ENCODE results near the gene DISP3. TPM values are rescaled to one million over a fixed set of nuclear protein-coding genes. Genes with fewer than 3 reads are reported as not detected.

DISP3 gene
- total RNA-seq, 2 experiments from 2014 or later: 0.38 to 0.57 TPM

DNA sequence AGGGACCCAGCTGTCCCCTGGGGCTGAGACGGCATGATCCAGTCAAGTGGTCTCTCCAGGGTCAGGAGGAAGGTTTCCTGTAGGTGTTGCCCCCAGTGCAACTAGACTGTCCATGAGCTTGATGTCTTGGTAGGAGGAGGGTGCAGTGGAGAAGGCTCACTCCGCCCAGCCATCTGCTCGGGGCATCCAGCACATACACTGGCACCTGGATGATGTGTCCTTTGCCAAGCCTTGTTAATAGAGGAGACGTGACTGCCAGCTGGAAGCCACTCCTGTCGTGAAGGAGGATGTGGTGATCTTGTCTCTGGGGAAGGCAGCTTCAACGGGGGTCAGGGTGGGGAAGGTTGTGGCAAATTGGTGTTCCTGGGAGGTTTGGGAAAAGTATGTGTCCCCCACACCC, 6.2 kb downstream of the DISP3 start:
- ChIA-PET CTCF (no interaction called here), POLR2A (no interaction called here)

DNA sequence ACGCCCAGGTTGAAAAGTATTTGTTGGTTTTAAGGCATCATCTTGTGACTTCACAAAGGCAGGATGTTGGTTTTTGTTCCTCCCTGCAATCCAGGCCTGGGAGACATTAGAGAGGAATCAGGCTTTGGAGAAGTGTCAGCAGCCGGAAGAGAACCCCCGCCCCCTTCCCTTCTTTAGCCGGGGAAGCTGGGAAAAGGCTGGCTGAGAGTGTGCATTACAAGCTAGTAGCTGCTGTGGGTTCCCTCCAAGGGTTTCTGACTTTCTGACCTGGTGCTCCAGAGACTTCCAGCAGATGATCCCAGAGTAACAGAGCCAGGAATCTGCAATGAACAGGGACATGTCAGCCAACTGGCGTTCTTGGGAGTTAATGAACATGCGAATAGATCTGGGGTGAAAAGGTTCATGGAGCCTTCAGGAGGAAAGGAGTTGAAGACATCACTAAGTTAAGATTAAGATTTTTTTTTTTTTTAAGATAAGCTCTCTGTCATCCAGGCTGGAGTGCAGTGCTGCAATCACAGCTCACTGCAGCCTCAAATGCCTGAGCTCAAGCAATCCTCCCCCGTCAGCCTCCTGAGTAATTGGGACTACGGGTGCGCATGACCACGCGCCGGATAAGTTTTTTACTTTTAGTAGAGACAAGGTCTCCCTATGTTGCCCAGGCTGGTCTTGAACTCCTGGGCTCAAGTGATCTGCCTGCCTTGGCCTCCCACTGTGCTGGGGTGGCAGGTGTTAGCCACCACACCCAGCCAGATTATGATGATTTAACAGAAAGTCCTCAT, 7.5 kb downstream of the DISP3 start:
- POLR2A ChIA-PET: no interaction called here
- CTCF ChIA-PET: no interaction called here

DNA sequence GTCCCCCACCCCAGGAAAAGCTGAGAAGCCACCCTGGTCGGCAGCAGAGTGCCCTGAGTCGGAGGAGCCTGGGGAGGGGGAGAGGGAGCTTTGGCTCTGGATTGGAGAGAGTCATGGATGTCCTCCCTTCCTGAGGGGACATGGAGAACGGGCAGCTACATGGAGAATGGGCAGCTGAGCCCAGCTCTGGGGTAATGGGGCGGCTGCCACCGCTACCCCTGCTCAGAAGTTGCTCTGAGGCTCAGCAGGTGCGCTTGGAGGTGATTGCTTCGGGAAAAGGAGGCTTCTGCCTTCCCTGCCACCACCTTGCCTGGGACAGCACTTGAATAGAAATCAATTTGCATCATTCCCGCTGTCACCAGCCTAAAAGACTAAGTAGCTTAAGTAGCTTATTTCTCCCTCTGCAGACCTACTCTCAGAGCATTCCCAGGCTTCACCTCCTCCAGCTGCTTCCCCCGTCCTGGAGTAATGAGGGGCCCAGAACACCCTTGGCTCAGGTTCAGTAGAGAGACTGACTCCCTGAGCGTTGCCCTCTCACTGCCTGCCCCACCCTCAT, 8.3 kb downstream of the DISP3 start:
- ChIA-PET CTCF (no interaction called here), POLR2A (no interaction called here)

DNA sequence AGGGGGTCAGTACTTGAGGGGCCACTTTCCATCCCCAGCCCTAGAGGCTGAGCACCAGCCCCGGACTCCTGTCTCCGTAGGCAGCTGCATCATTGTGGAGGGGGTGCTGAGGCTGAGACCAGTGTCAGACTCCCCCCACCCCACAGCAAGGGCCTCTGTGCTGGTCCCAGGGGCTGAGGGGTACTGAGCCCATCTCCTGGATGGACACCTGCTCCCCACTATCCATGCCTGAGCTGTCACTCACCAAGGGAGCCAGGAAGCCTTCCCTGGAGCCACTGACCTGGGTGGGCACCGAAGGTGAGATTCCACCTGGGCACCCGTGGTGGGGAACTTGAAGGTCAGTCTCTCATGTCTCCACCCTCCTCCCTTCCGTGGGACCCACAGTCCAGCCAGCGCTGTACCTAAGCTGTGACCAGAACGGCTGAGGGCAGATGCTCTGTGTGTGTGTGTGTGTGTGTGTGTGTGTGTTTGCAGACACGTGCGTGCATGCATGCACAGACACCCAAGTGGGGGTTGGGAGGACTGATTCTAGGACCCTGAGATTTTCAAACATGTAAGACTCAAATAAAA, 9.3 kb downstream of the DISP3 start:
- ChIA-PET CTCF (no interaction called here), POLR2A (no interaction called here)

DNA sequence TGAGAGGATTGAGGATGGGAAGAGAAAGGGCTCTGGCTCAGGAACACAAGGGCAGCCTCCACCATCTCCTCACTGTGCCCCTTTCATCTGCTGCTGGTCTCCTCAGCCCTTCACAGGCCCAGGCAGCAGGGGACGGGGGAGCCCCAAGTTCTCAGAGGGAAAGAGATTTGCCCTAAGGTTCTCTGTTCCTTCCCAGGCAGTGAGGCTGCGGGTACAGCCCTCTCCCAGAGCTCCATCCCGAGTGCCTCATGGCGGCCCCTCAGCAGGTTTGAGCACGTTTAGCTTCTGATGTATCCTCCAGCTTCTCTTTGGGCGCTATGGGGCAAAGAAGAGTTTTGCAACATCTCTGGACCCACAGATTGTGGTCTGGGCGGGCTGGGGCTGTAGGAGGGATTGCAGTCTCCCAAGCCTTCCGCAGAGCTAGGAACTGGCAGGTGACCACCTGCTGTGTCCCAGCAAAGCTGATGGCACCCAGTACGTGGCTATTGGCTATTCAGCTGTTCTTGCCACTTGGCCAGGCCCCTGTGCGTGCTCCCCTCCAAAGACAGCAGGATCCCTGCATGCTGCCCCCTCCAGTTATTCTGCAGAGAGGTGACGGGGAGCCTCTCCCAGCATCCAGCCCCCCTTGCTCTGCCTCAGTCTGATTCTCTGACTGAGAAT, 10.1 kb downstream of the DISP3 start:
- CTCF ChIA-PET: no interaction called here
- POLR2A ChIA-PET: no interaction called here

DNA sequence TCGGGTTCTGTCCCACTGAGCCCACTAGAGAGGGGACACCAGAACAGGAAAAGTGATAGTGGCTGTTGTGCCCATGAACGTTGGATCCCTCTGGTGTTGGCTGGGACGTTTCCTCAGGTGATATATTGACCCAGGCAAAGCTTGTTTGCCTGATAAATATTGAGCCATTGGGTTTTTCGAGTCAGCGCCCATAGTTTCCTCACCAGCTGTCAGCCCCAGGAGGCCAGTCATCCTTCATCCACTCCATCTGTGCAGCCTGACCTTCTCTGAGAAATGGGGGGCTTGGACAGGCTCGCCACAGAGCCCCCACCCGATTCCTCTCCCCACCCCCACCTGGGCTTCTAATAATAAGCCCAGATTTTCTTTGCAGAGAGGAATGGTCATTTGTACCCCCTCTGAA, 13.3 kb downstream of the DISP3 start:
- CTCF ChIA-PET: no interaction called here
- POLR2A ChIA-PET: no interaction called here

DNA sequence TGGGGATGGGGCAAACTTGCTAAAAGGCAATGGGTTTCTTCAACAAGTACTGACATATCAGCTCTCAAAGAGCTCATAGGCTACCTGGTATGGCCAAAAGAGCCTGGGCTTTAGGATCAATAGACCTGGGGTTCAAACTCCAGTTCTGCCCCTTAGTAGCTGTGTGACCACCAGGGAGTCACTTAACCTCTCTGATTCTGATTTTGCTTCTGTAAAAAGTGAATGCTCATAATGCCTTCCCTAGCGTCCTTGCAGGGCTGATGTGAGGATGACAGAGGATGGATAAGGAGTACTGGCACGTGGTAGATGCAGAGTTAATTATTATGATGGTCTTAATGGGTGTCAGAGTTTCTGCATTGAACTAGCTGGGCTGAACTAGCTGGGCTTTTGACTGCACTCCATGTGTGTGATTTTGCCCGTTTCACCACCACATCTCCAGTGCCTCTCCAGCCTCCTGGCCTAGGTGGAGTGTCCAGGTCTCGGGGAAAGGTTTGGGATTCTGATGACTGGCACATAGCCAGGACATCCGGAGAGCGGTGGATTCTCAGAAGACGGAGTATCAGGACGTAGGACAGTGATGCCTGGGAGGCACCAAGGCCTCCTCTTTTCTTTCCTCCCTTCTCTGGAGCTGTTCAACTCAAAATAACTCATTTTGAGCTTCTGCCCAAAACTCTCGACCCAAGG, 15.2 kb downstream of the DISP3 start:
- ChIA-PET CTCF (interaction anchor here (0.7 kb wide), 1 partner anchor 50 kb away, joined by 3 read pairs; no protein-coding TSS in a partner anchor), POLR2A (no interaction called here)

DNA sequence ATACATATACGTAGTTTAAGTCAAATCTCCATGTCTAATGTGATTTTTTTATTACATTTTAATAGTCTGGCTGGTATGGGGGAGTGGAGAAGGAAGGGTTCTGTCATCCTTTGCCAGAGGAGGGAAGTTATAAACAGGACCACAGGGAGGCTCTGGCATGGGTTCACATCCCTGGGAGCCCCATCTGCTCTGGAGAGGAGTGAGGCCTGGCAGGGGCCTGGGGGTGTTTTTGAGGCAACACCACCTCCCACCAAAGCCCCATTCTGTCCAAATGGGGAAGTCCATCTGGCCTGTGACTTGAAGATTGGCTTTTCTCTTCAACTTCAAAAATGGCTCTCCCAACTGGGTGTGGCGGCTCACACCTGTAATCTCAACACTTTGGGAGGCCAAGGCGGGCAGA, 15.8 kb downstream of the DISP3 start:
- CTCF ChIA-PET: no interaction called here
- POLR2A ChIA-PET: no interaction called here

DNA sequence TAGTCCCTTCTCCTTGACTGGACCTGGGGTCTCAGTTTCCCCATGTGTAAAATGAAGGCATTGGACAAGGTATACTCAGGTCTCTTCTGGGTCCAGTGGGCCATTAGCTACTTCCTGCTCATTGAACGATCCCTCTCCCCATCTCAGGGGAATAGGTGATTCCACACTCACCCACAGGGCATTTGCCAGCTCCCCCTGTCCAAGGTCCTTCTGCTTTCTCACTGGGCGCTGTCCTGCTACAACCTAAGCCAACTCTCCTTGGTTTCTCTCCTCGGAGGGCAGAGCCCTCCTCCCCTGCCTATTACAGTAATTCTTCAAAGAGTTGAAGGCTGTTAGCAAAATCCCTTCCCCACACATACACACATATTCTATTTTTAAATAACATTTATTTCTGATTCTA, 16.6 kb downstream of the DISP3 start:
- ChIA-PET CTCF (no interaction called here), POLR2A (no interaction called here)

DNA sequence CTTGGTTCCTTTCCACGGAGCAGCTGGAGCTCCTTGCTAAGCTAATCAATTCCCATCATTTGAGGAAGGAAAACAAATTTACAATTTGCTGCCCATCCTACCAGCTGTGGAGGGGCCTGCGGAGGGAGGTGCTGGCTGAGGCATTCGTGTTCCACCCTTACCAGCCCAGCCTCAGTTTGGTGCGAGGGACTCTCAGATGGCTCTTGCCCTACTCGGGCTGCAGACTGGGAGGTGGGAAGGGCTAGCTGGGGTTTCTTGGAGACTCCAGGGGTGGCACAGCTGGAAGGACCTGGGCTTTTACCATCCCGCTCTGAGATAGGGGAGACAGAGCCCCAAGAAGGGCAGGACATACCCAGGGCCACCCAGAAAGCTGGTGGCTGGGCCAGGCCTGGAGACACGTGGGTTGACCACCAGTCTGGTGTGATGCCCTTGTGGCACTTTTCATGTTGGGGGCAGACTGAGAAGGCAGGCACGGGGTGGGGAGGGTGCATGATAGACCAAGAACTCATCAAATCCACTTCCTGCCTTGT, 17.7 kb downstream of the DISP3 start:
- POLR2A ChIA-PET: no interaction called here
- CTCF ChIA-PET: no interaction called here

DNA sequence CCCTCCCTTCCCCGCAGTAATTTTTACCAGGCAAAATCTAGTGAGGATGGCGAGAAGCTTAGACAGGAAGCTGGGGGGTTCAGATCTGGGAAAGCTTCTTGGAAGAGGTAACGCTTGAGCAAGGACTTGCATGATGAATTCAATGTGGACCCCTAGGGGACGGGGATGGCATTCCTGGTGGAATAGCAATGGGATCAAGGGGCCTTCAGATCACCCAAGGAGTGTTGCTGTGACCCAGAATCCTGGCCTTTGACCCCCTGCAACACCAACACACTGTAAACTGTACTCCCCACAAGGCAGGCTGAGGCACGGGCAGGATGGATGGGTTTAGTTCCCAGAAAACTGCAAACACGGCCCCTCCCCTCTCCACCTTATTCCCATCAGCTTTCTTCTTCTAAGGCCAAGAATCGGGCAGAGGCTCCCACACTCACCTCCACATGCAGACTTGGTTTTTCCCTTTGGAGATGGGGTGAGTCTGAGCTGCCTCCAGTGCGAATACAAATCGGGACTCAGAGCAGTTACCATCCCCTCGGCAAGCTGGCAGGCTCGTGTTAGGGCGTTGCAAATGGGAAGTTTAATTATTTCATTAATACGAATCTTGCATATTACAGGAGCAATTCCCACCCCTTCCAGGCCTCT, 20.1 kb downstream of the DISP3 start:
- ChIA-PET CTCF (no interaction called here), POLR2A (no interaction called here)

DNA sequence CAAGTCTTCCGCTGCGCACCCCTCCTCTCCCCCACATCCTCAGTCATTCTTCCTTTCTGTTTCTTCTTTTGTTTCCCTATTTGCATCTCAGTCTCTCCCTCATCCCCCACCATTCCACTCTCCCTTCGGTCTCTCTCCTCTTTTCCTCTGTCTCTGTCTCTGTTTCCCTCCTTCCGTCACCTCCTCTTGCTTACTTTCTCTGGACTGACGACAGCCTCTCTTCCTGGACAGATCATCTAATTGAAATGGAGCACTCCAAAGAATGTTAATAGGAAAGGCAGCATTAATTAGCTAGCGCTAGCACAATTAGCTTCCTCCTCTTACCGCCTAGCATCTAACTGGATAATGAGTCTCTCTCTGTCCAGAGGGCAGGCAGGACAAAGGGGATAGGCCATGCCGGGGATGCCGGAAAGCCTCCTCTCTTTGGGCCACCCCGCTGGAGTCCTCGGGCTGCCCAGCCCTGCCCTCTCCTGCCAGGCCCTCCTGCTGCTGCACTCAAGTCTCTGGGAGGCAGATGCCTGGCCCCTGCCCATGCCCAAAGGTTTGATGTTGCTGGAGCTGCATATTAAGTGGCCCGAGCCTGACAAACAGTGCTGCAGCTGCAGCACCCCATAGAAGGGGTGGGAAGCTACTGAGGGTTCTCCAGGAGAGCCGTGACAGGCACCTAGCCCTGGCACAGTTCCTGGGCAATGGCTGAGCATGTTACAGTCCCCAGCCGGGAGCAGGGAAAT, 20.8 kb downstream of the DISP3 start:
- ChIA-PET POLR2A (no interaction called here), CTCF (no interaction called here)

DNA sequence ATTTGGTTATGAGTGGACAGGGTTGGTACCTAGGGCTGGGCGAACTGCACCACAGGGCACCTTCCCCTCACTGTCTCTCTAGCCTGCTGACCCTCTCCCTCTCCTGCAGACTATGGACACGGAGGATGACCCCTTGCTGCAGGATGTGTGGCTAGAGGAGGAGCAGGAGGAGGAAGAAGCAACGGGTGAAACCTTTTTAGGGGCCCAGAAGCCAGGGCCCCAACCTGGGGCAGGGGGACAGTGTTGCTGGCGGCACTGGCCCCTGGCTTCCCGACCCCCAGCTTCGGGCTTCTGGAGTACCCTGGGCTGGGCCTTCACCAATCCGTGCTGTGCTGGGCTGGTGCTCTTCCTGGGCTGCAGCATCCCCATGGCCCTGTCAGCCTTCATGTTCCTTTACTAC, 21.9 kb downstream of the DISP3 start:
- ChIA-PET POLR2A (no interaction called here), CTCF (no interaction called here)

DNA sequence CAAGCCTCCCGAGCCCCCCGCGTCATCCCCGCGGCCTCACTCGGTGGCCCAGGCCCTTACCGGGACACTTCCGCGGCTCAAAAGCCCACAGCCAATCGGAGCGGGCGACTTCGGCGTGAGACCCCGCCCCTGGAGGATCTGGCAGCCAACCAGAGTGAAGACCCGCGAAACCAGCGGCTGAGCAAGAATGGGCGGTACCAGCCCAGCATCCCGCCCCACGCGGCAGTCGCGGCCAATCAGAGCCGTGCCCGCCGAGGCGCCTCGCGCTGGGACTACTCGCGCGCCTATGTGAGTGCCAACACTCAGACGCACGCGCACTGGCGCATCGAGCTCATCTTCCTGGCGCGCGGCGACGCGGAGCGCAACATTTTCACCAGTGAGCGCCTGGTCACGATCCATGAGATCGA, 22.5 kb downstream of the DISP3 start:
- POLR2A ChIA-PET: no interaction called here
- CTCF ChIA-PET: no interaction called here

DNA sequence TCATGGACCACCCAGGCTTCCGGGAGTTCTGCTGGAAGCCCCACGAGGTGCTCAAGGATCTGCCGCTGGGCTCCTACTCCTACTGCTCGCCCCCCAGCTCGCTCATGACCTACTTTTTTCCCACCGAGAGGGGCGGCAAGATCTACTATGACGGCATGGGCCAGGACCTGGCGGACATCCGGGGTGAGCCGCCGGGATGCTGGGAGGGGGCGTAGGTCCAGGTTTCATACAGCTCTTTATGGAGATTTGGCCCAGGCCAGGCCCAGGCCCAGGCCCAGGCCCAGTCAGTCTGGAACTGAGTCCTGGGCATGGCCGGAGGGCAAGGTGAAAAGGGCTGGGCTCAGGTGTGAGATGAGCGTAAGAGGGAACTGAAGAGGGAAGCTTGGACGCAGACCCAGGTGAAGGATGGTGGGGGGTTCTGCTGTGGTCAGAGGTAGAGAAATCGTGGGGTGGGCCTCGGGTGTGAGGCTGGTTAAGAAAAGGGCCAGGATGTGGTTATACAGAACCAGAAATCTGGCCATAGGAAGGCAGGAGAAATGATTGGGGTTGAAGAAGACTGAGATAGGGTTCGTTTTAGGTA, 23.0 kb downstream of the DISP3 start:
- CTCF ChIA-PET: no interaction called here
- POLR2A ChIA-PET: no interaction called here

DNA sequence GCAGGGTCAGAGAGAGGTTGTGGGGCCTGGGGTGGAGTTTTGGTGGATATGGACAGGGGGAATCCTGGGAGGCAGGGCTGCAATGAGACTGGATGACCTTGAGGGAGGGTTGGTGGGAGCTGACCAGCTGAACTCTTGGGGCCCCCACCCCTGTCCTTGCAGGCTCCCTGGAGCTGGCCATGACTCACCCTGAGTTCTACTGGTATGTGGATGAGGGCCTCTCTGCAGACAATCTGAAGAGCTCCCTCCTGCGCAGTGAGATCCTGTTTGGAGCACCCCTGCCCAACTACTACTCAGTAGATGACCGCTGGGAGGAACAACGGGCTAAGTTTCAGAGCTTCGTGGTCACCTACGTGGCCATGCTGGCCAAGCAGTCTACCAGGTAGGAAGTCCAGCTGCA, 23.6 kb downstream of the DISP3 start:
- POLR2A ChIA-PET: no interaction called here
- CTCF ChIA-PET: no interaction called here

DNA sequence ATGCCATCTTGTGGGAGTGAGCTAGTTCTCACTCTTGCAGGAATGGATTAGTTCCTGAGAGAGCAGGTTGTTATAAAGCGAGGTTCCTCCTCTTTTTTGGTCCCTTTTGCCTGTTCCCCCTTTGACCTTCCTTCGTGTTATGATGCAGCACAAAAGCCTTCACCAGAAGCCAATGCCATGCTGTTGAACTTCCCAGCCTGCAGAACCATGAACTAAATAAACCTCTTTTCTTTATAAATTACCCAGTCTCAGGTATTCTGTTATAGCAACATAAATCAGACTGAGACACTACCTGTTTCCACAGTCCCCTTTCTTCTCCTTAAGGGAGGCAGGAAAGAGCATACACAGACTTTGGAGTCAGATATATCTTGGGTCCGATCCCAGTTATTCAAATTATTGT, 25.6 kb downstream of the DISP3 start:
- CTCF ChIA-PET: interaction anchor here (1.0 kb wide), 1 partner anchor 25 kb away, joined by 3 read pairs; no protein-coding TSS in a partner anchor

DNA sequence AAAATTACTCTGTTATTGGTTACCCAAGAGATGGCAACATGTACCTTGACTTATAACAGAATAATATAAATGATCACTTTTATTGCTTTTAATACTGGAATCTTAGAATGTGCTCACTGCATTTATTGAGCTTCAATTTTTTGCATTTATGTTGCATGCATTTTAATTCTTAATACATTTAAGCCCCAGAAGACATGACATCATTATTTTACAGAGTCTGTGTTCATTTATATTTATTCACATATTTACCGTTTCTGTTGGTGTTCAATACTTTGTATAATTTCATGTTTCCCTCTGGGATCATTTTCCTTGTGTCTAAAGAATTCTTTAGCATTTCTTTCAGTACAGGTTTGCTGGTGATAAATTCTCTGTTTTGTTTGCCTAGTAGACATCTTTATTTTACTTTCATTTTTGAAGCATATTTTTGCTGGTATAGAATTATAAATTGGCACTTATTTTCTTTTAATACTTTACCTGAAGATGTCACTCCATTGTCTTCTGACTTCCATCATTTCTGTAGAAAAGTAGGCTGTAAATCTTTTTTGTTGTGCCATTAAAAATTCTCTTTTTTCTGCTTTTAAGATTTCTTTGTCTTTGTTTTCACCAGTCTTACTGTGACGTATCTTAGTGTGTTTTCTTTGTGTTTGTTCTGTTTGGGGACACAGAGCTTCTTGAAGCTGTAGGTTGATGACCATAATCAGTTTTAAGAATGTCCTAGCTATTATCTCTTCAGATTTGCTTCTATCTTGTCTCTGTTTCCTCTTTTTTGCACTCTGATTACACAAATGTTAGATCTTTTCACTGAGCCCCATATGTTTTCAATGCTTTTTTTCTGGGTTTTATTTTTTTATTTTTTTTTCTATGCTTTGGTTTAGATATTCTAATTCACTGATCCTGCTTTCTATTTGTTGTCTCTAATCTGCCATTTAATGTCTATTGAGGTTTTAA, 26.9 kb downstream of the DISP3 start:
- CTCF ChIA-PET: no interaction called here
- POLR2A ChIA-PET: no interaction called here

More for the DNA sequence above, 25.6 kb downstream of the DISP3 start:
- POLR2A ChIA-PET: no interaction called here

Measured in activated CD8-positive, alpha-beta memory T cell treated with anti-CD3 and anti-CD28 coated beads for 36 hours (primary cell).